GM12878 (cell line): ENCODE results near the gene EDNRB. TPM values are rescaled to one million over a fixed set of nuclear protein-coding genes. Genes with fewer than 3 reads are reported as not detected.

Experiments used
- ATAC-seq: fragments of 200-7000 bp; cut with Tn5 transposase; 3 replicates; pipeline ENCODE4 v1.9.1; 2020; ENCODE audit warnings: mild to moderate bottlenecking, moderate library complexity
- BruUV-seq: library from RNA; stranded (reverse); fragments of 400-500 nt; replicated peaks from 2 replicates; lab custom pipeline; 2021; lab: Mats Ljungman, UMichigan
- CTCF ChIA-PET: fragments of 300-600 bp; sonication (Branson Sonifier 250); formaldehyde crosslinking; extraction: SDS; loops from one replicate; lab custom pipeline; 2021; ENCODE audit warnings: inconsistent platforms; lab: Yijun Ruan, JAX
- POLR2A ChIA-PET: fragments of 350-600 bp; formaldehyde crosslinking; extraction: SDS; loops from one replicate; lab custom pipeline; 2021; ENCODE audit warnings: inconsistent platforms; lab: Charles Lee
- RAD21 ChIA-PET: fragments of 300-600 bp; sonication (Branson Sonifier 250); formaldehyde crosslinking; loops from one replicate; lab custom pipeline; 2023; ENCODE audit warnings: antibody characterized with exemption; ENCODE audit not compliant: unreplicated experiment; lab: Charles Lee
- SMC1A ChIA-PET: fragments of 300-600 bp; sonication (Branson Sonifier 250); formaldehyde crosslinking; loops from one replicate; lab custom pipeline; 2023; ENCODE audit not compliant: unreplicated experiment, uncharacterized antibody; lab: Charles Lee
- DNase-seq: peaks from one replicate; pipeline ENCODE4 v3.0.0-alpha.2; 2011; ENCODE audit warnings: low read depth, low spot score
- FAIRE-seq: peaks from 3 replicates; lab custom pipeline; 2011; peaks lifted over from hg19 to GRCh38; lab: Jason Lieb, UNC
- H2AFZ ChIP-seq: 2 replicates; pipeline ENCODE4 v1.6.0; 2011; ENCODE audit warnings: low read depth, low read length, control low read depth; ENCODE audit not compliant: control insufficient read depth
- H3K27ac ChIP-seq: 2 replicates; pipeline ENCODE4 v1.5.1; 2011; ENCODE audit warnings: control low read depth; ENCODE audit not compliant: control insufficient read depth, insufficient read depth
- H3K27me3 ChIP-seq, 2 experiments: replicated peaks in 1 of 2; 2 replicates each; pipeline versions ENCODE4 v1.6.0 to v1.6.1; 2011; ENCODE audit warnings: low read length in 1 of 2; ENCODE audit not compliant: control insufficient read depth in 2 of 2, insufficient read depth in 2 of 2
- H3K36me3 ChIP-seq, 2 experiments: 2 replicates each; pipeline ENCODE4 v1.5.1; 2011; ENCODE audit warnings: low read length in 1 of 2; ENCODE audit not compliant: control insufficient read depth in 2 of 2, insufficient read depth in 2 of 2
- H3K4me1 ChIP-seq: 2 replicates; pipeline ENCODE4 v1.6.1; 2011; ENCODE audit warnings: mild to moderate bottlenecking, low read length, moderate library complexity, mixed read lengths; ENCODE audit not compliant: control insufficient read depth, insufficient read depth
- H3K4me2 ChIP-seq: 2 replicates; pipeline ENCODE4 v1.6.0; 2011; ENCODE audit warnings: control low read depth; ENCODE audit not compliant: control insufficient read depth, insufficient read depth
- H3K4me3 ChIP-seq: fragments of 200-600 bp; sonication (generic); 2 replicates; pipeline ENCODE4 v1.5.1; 2016
- H3K79me2 ChIP-seq: 2 replicates; pipeline ENCODE4 v1.6.0; 2011; ENCODE audit warnings: low read length; ENCODE audit not compliant: control insufficient read depth, insufficient read depth
- H3K9ac ChIP-seq: 2 replicates; pipeline ENCODE4 v1.8.0; 2011; ENCODE audit warnings: low read length, control low read depth, mixed read lengths; ENCODE audit not compliant: control insufficient read depth, insufficient read depth
- H3K9me3 ChIP-seq: replicated peaks from 3 replicates; pipeline ENCODE4 v1.5.1; 2011; ENCODE audit warnings: mild to moderate bottlenecking, low read length; ENCODE audit not compliant: control insufficient read depth, insufficient read depth
- H4K20me1 ChIP-seq: 2 replicates; pipeline ENCODE4 v1.6.0; 2011; ENCODE audit not compliant: control insufficient read depth, insufficient read depth
- ESRRA ChIP-seq: IDR thresholded peaks from 2 replicates; pipeline ENCODE4 v1.6.1; 2012; ENCODE audit warnings: mild to moderate bottlenecking, low read length, improper control_type of control experiment
- GABPA ChIP-seq: IDR thresholded peaks from 2 replicates; pipeline ENCODE4 v1.6.1; 2014; ENCODE audit warnings: antibody characterized with exemption, low read depth, mild to moderate bottlenecking, inconsistent platforms
- IRF4 ChIP-seq: IDR thresholded peaks from 2 replicates; pipeline ENCODE4 v1.6.1; 2011; ENCODE audit warnings: low read depth, low read length
- NFYA ChIP-seq: IDR thresholded peaks from 2 replicates; pipeline ENCODE4 v1.6.1; 2011; ENCODE audit warnings: low read depth, mild to moderate bottlenecking, low read length, improper control_type of control experiment, borderline replicate concordance
- PKNOX1 ChIP-seq: fragments of 450-650 bp; IDR thresholded peaks from 2 replicates; pipeline ENCODE4 v1.6.1; 2016; ENCODE audit warnings: mild to moderate bottlenecking
- POLR2AphosphoS5 ChIP-seq: IDR thresholded peaks from 2 replicates; pipeline ENCODE4 v1.6.1; 2011; ENCODE audit warnings: mild to moderate bottlenecking, low read length, inconsistent platforms
- POU2F2 ChIP-seq: IDR thresholded peaks from 3 replicates; pipeline ENCODE4 v1.6.1; 2011; ENCODE audit warnings: low read depth, mild to moderate bottlenecking, low read length, borderline replicate concordance
- RBBP5 ChIP-seq: fragments of 200-600 bp; sonication (generic); conservative IDR thresholded peaks from 2 replicates; pipeline ENCODE4 v1.6.1; 2016
- SP1 ChIP-seq: IDR thresholded peaks from one replicate; pipeline ENCODE4 v1.6.1; 2011; ENCODE audit warnings: low read depth, low read length
- WRNIP1 ChIP-seq: IDR thresholded peaks from 2 replicates; pipeline ENCODE4 v1.6.1; 2011; ENCODE audit warnings: low read depth, low read length, improper control_type of control experiment, borderline replicate concordance
- ZNF274 ChIP-seq: IDR thresholded peaks from one replicate; pipeline ENCODE4 v1.8.0; 2011; ENCODE audit not compliant: insufficient read length, insufficient read depth
- ZZZ3 ChIP-seq: IDR thresholded peaks from 2 replicates; pipeline ENCODE4 v1.6.1; 2011; ENCODE audit warnings: low read depth; ENCODE audit not compliant: control insufficient read depth, insufficient read length
- WGBS: methylation state at CpG from one replicate; pipeline ENCODE4 v1.1.6; 2016; ENCODE audit warnings: low lambda C conversion rate; ENCODE audit not compliant: insufficient replicate concordance, insufficient coverage; ENCODE audit errors: missing lambda C conversion rate; 5-methylcytosine and 5-hydroxymethylcytosine counted together
- in situ Hi-C: fragments of 300-500 bp; cut with MboI; formaldehyde crosslinking; loops from 9 replicates; pipeline ENCODE4 v1.14.3; 2018; ENCODE audit warnings: mixed read lengths
- intact Hi-C: fragments of 100-400 bp; cut with micrococcal nuclease; formaldehyde crosslinking; loops from one replicate; pipeline ENCODE4 v1.14.2; 2022; ENCODE audit not compliant: unreplicated experiment
- polyA plus RNA-seq, 11 experiments: library from polyadenylated mRNA; depleted of rRNA in 4 of 11; unstranded in 6 of 11; stranded (reverse) in 5 of 11; fragments of >200 nt; fragmentation: Nextera tagmentation in 4 of 11; fragmentation: Illumina TruSeq in 1 of 11; extraction: Ambion mirVana in 4 of 11; extraction: Trizol in 1 of 11; gene quantifications; 1 replicate in 1 of 11; 2 replicates in 10 of 11; pipeline versions ENCODE4 v1.2.1 to v1.2.3, GENCODE V29; 2011 to 2016; ENCODE audit warnings: inconsistent platforms in 2 of 11, missing spikeins in 2 of 11, low read depth in 1 of 11
- total RNA-seq, 4 experiments: library from RNA; depleted of rRNA in 3 of 4; stranded (reverse); fragments of >200 nt in 3 of 4; fragmentation: Illumina TruSeq in 1 of 4; extraction: Trizol in 1 of 4; gene quantifications; 2 replicates each; pipeline versions ENCODE4 v1.2.1 to v1.2.3, GENCODE V29; 2013 to 2021
- TF ChIP-seq, protein P1 (sequence below): fragments of 450-650 bp; IDR thresholded peaks from 2 replicates; pipeline ENCODE4 v1.6.1; 2017; ENCODE audit warnings: mild to moderate bottlenecking, low read depth, inconsistent platforms; ENCODE audit not compliant: poor library complexity, severe bottlenecking
- TF ChIP-seq, protein P2 (sequence below): fragments of 450-650 bp; IDR thresholded peaks from 2 replicates; pipeline ENCODE4 v1.6.1; 2017; ENCODE audit warnings: mild to moderate bottlenecking, moderate library complexity
- TF ChIP-seq, protein P3 (sequence below): IDR thresholded peaks from 2 replicates; pipeline ENCODE4 v1.6.1; 2012; ENCODE audit warnings: mild to moderate bottlenecking, low read depth, low read length

Gene EDNRB
- total and polyA plus RNA-seq, 10 of the 15 experiments (the other 5 are each of a cell fraction or from before 2014, with no cell fraction given) = not detected

DNA sequence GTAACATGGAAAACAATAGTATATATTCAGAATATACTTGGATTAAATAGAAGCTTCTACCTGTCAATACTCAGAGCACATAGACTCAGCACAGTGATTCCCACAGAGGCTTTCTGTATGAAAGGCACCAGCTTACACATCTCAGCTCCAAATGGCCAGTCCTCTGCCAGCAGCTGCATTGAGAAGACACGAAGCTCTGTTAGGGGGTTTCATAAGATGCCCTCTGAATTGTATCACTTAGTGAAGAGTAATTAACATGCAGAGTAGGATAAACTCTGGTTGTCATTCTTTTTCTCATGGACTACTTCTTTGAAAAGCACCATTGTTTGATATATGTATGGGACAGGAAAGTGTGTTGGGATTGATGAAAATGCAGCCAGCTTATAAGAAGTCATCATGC lies 15.2 kb downstream of the EDNRB start:
- CTCF ChIA-PET = interaction anchor here (1.7 kb wide), 1 partner anchor 234 kb away, joined by 4 read pairs; no protein-coding TSS in a partner anchor
- WGBS = 25% methylated on average over 1 of the region's 1 CpG

More for the DNA sequence above, 15.2 kb downstream of the EDNRB start:
- H2AFZ ChIP-seq = no peak overlapping the region
- intact Hi-C loops (no loop called here), in situ Hi-C loops (no loop called here)
- no peak overlapping the region for H3K9ac ChIP-seq
- no TSS peak for BruUV-seq
- H3K79me2 ChIP-seq = no peaks in the 10 kb centered on the region
- RAD21 ChIA-PET = no interaction called here
- no peaks in the 10 kb centered on the region for H4K20me1 ChIP-seq
- no peak overlapping the region for H3K4me2 ChIP-seq
- H3K4me3 ChIP-seq = no peak overlapping the region
- no peaks in the 10 kb centered on the region; the same call in 2 of the 3 replicates for H3K9me3 ChIP-seq
- FAIRE-seq (no peak), DNase-seq (no peak), ATAC-seq (no peak)
- H3K4me1 ChIP-seq = no peaks in the 10 kb centered on the region
- H3K36me3 ChIP-seq = no peaks in the 10 kb centered on the region
- POLR2A ChIA-PET = no interaction called here
- TF ChIP-seq, protein P1, sequence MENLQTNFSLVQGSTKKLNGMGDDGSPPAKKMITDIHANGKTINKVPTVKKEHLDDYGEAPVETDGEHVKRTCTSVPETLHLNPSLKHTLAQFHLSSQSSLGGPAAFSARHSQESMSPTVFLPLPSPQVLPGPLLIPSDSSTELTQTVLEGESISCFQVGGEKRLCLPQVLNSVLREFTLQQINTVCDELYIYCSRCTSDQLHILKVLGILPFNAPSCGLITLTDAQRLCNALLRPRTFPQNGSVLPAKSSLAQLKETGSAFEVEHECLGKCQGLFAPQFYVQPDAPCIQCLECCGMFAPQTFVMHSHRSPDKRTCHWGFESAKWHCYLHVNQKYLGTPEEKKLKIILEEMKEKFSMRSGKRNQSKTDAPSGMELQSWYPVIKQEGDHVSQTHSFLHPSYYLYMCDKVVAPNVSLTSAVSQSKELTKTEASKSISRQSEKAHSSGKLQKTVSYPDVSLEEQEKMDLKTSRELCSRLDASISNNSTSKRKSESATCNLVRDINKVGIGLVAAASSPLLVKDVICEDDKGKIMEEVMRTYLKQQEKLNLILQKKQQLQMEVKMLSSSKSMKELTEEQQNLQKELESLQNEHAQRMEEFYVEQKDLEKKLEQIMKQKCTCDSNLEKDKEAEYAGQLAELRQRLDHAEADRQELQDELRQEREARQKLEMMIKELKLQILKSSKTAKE = no peak
- TF ChIP-seq, protein P2, sequence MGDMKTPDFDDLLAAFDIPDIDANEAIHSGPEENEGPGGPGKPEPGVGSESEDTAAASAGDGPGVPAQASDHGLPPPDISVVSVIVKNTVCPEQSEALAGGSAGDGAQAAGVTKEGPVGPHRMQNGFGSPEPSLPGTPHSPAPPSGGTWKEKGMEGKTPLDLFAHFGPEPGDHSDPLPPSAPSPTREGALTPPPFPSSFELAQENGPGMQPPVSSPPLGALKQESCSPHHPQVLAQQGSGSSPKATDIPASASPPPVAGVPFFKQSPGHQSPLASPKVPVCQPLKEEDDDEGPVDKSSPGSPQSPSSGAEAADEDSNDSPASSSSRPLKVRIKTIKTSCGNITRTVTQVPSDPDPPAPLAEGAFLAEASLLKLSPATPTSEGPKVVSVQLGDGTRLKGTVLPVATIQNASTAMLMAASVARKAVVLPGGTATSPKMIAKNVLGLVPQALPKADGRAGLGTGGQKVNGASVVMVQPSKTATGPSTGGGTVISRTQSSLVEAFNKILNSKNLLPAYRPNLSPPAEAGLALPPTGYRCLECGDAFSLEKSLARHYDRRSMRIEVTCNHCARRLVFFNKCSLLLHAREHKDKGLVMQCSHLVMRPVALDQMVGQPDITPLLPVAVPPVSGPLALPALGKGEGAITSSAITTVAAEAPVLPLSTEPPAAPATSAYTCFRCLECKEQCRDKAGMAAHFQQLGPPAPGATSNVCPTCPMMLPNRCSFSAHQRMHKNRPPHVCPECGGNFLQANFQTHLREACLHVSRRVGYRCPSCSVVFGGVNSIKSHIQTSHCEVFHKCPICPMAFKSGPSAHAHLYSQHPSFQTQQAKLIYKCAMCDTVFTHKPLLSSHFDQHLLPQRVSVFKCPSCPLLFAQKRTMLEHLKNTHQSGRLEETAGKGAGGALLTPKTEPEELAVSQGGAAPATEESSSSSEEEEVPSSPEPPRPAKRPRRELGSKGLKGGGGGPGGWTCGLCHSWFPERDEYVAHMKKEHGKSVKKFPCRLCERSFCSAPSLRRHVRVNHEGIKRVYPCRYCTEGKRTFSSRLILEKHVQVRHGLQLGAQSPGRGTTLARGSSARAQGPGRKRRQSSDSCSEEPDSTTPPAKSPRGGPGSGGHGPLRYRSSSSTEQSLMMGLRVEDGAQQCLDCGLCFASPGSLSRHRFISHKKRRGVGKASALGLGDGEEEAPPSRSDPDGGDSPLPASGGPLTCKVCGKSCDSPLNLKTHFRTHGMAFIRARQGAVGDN = no peak
- TF ChIP-seq POLR2AphosphoS5 (no peak), POU2F2 (no peak), NFYA (no peak), ZNF274 (no peak), WRNIP1 (no peak), PKNOX1 (no peak), ESRRA (no peak), ZZZ3 (no peak), SP1 (no peak), RBBP5 (no peak), IRF4 (no peak), GABPA (no peak)
- TF ChIP-seq, protein P3, sequence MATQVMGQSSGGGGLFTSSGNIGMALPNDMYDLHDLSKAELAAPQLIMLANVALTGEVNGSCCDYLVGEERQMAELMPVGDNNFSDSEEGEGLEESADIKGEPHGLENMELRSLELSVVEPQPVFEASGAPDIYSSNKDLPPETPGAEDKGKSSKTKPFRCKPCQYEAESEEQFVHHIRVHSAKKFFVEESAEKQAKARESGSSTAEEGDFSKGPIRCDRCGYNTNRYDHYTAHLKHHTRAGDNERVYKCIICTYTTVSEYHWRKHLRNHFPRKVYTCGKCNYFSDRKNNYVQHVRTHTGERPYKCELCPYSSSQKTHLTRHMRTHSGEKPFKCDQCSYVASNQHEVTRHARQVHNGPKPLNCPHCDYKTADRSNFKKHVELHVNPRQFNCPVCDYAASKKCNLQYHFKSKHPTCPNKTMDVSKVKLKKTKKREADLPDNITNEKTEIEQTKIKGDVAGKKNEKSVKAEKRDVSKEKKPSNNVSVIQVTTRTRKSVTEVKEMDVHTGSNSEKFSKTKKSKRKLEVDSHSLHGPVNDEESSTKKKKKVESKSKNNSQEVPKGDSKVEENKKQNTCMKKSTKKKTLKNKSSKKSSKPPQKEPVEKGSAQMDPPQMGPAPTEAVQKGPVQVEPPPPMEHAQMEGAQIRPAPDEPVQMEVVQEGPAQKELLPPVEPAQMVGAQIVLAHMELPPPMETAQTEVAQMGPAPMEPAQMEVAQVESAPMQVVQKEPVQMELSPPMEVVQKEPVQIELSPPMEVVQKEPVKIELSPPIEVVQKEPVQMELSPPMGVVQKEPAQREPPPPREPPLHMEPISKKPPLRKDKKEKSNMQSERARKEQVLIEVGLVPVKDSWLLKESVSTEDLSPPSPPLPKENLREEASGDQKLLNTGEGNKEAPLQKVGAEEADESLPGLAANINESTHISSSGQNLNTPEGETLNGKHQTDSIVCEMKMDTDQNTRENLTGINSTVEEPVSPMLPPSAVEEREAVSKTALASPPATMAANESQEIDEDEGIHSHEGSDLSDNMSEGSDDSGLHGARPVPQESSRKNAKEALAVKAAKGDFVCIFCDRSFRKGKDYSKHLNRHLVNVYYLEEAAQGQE = no peak
- SMC1A ChIA-PET = interaction anchor here (0.6 to 1.4 kb wide), 10 partner anchors 8 to 218 kb away, joined by 3 to 5 read pairs (median 3); no protein-coding TSS in a partner anchor
- no peak overlapping the region for H3K27ac ChIP-seq
- no peaks in the 10 kb centered on the region for H3K27me3 ChIP-seq
